Activated T-helper 2 cell treated with anti-CD3 and anti-CD28 coated beads, Interferon-gamma antibody, Interleukin-2, Interleukin-4, amounts not matched to agents 10 μg/mL and 5 μg/mL and 100 μg/mL, durations not matched to agents 14 hours and 24 hours and 36 hours (primary cell): ENCODE data around the gene MYO1H. TPM values are rescaled to one million over a fixed set of nuclear protein-coding genes. Genes with fewer than 3 reads are reported as not detected.

ENCODE experiments used
- DNase-seq: peaks from one replicate; pipeline ENCODE4 v3.0.0; 2021; ENCODE audit warnings: low spot score
- H3K27ac Mint-ChIP-seq: one replicate; pipeline ENCODE4 v1.8.0; 2021; ENCODE audit warnings: mixed read lengths
- H3K27me3 Mint-ChIP-seq: one replicate; pipeline ENCODE4 v1.8.0; 2021; ENCODE audit warnings: low read depth, mixed read lengths
- H3K36me3 Mint-ChIP-seq: one replicate; pipeline ENCODE4 v1.8.0; 2021; ENCODE audit warnings: low read depth, mixed read lengths
- H3K4me1 Mint-ChIP-seq: one replicate; pipeline ENCODE4 v1.8.0; 2021; ENCODE audit warnings: low read depth, mixed read lengths
- H3K4me3 Mint-ChIP-seq: one replicate; pipeline ENCODE4 v1.8.0; 2021; ENCODE audit warnings: low read depth, mild to moderate bottlenecking, moderate library complexity, mixed read lengths
- H3K9me3 Mint-ChIP-seq: one replicate; pipeline ENCODE4 v1.8.0; 2021; ENCODE audit warnings: mixed read lengths
- intact Hi-C: fragments of 100-400 bp; cut with micrococcal nuclease; formaldehyde crosslinking; loops from one replicate; pipeline ENCODE4 v1.15.1; 2023
- total RNA-seq: library from RNA; stranded (reverse); gene quantifications from 2 replicates; pipeline ENCODE4 v1.2.3, GENCODE V29; 2022

The MYO1H gene
- total RNA-seq, 1 donor from 2014 or later = not detected

- Mint-ChIP-seq H3K27ac (no peak overlapping the region), H3K9me3 (no peaks in the 10 kb centered on the region), H3K4me1 (peaks cover 17% of the 10 kb centered on the region), H3K4me3 (no peak overlapping the region), H3K27me3 (peaks cover 18% of the 10 kb centered on the region), H3K36me3 (no peaks in the 10 kb centered on the region)
- intact Hi-C loops = no loop called here
- DNase-seq = no peak
Measured at GRCh38 chr12:109359131-109359690, 11.5 kb downstream of the MYO1H start.

GRCh38 chr12:109369831-109370230, 22.1 kb downstream of the MYO1H start:
- Mint-ChIP-seq H3K27me3 (peaks cover 57% of the 10 kb centered on the region), H3K4me3 (no peak overlapping the region), H3K9me3 (no peaks in the 10 kb centered on the region), H3K27ac (no peak overlapping the region), H3K36me3 (no peaks in the 10 kb centered on the region), H3K4me1 (no peaks in the 10 kb centered on the region)
- intact Hi-C loops = no loop called here
- DNase-seq = no peak

DNA sequence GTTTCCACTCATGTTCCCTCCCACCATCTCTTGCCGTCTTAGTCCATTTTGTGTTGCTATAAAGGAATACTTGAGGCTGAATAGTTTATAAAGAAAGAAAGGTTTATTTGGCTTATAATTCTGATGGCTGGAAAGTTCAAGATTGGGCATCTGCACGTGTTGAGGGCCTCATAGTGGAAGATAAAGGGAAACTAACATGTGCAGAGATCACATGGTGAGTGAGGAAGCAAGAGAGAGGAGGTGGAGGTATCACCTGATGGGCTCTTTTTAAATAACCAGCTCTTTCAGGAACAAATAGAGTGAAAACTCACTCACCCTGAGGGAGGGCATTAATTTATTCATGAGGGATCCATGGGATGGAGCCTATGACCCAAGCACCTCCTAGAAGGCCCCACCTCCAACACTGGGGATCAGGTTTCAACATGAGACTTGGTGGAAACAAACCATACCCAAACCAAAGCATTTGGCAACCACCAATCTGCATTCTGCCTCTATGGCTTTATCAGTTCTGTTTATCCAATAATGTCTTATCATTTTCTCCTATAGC, 29.5 kb downstream of the MYO1H start:
- no peak overlapping the region for H3K27ac Mint-ChIP-seq
- no peaks in the 10 kb centered on the region for H3K36me3 Mint-ChIP-seq
- no peak overlapping the region for H3K4me3 Mint-ChIP-seq

GRCh38 chr12:109378569-109378968, 30.9 kb downstream of the MYO1H start:
- no peak for DNase-seq
- Mint-ChIP-seq H3K27me3 (peaks cover 30% of the 10 kb centered on the region), H3K36me3 (no peaks in the 10 kb centered on the region), H3K27ac (no peak overlapping the region), H3K4me1 (peaks cover 10% of the 10 kb centered on the region), H3K4me3 (no peak overlapping the region), H3K9me3 (no peaks in the 10 kb centered on the region)
- intact Hi-C loops = no loop called here

More for the DNA sequence above, 29.5 kb downstream of the MYO1H start:
- peaks cover 33% of the 10 kb centered on the region for H3K27me3 Mint-ChIP-seq
- H3K4me1 Mint-ChIP-seq = peaks cover 10% of the 10 kb centered on the region
- DNase-seq = no peak
- H3K9me3 Mint-ChIP-seq = no peaks in the 10 kb centered on the region
- intact Hi-C loops = no loop called here

DNA sequence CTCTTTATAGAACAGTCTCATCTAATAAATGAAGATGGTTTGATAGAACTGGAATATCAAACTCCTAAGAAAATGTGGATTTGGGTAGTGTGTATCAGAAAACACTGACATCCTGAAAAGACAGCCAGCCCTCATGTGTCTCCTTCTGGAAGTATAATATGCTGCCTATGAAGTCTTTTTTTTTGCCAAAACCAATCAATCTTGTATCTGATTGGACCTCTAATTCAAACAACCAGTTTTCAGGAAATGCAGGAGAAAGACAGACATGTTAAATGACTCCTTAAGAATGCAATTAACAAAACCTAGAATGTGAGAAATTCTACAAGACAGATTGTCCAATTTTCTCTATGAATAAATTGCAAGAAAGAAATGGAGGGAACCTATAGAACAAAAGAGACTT, 34.3 kb downstream of the MYO1H start:
- intact Hi-C loops = no loop called here

GRCh38 chr12:109383240-109383639, 35.5 kb downstream of the MYO1H start:
- Mint-ChIP-seq H3K9me3 (peaks cover 6% of the 10 kb centered on the region), H3K27ac (no peak overlapping the region), H3K4me3 (no peak overlapping the region), H3K27me3 (peaks cover 26% of the 10 kb centered on the region), H3K4me1 (peaks cover 15% of the 10 kb centered on the region), H3K36me3 (no peaks in the 10 kb centered on the region)
- no peak for DNase-seq
- intact Hi-C loops = no loop called here

More for the DNA sequence above, 34.3 kb downstream of the MYO1H start:
- H3K4me1 Mint-ChIP-seq = peaks cover 15% of the 10 kb centered on the region
- H3K27ac Mint-ChIP-seq = no peak overlapping the region
- peaks cover 30% of the 10 kb centered on the region for H3K27me3 Mint-ChIP-seq
- no peak for DNase-seq
- no peak overlapping the region for H3K4me3 Mint-ChIP-seq
- no peaks in the 10 kb centered on the region for H3K36me3 Mint-ChIP-seq
- H3K9me3 Mint-ChIP-seq = no peaks in the 10 kb centered on the region

GRCh38 chr12:109385339-109386058, 37.8 kb downstream of the MYO1H start:
- DNase-seq = no peak
- H3K27me3 Mint-ChIP-seq = peaks cover 21% of the 10 kb centered on the region

DNA sequence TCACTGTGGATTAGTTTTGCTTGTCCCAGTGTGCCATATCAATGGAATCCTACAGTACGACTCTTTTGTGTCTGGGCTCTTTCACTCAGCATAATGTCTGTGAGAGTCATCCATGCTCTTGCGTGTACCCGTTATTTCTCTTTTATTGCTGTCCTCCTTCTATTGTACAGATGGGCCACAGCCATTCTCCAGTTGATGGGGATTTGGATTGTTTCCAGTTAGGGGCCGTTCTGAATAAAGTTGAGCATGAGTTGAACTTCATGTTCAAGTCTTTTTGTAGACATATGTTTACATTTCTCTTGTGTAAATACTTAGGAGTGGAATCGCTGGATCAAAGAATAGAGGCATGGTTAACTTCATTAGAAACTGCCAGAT, 38.3 kb downstream of the MYO1H start:
- no peak for DNase-seq
- Mint-ChIP-seq H3K4me3 (no peak overlapping the region), H3K27me3 (peaks cover 19% of the 10 kb centered on the region), H3K36me3 (no peaks in the 10 kb centered on the region), H3K9me3 (peaks cover 6% of the 10 kb centered on the region), H3K4me1 (peaks cover 5% of the 10 kb centered on the region), H3K27ac (no peak overlapping the region)
- intact Hi-C loops = no loop called here

More at GRCh38 chr12:109385339-109386058, 37.8 kb downstream of the MYO1H start:
- Mint-ChIP-seq H3K4me3 (no peak overlapping the region), H3K27ac (no peak overlapping the region), H3K36me3 (no peaks in the 10 kb centered on the region), H3K9me3 (peaks cover 6% of the 10 kb centered on the region), H3K4me1 (peaks cover 5% of the 10 kb centered on the region)
- intact Hi-C loops = loop anchor here (2.0 kb wide), 2 partner anchors 39 to 121 kb away; partner anchors contain the start of gene MYO1H

GRCh38 chr12:109387425-109388166, 39.9 kb downstream of the MYO1H start:
- no peaks in the 10 kb centered on the region for H3K36me3 Mint-ChIP-seq

DNA sequence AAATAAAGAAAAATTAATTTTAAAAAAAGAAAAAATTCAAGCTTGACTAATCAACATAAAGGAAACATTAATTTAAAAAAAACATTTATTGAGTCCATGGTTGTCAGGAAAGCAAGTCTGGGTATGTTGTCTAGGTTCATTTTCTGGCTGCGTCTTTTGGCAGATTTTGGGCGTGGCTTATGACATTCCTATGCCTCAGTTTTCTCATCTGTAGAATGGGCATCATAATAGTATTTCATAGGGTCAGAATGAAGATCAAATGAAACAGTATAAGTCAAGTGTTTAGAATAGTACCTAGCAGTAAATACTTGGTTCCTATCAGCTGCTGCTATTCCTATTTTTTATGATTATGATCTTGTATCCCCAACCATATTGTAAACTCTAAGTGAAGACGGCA, 40.5 kb downstream of the MYO1H start:
- DNase-seq = no peak
- Mint-ChIP-seq H3K4me3 (no peak overlapping the region), H3K9me3 (peaks cover 6% of the 10 kb centered on the region), H3K27ac (no peak overlapping the region), H3K36me3 (no peaks in the 10 kb centered on the region), H3K27me3 (peaks cover 25% of the 10 kb centered on the region), H3K4me1 (peaks cover 5% of the 10 kb centered on the region)
- intact Hi-C loops = no loop called here

More at GRCh38 chr12:109387425-109388166, 39.9 kb downstream of the MYO1H start:
- H3K27ac Mint-ChIP-seq = no peak overlapping the region
- no peak for DNase-seq
- peaks cover 5% of the 10 kb centered on the region for H3K4me1 Mint-ChIP-seq
- intact Hi-C loops = no loop called here
- H3K27me3 Mint-ChIP-seq = peaks cover 28% of the 10 kb centered on the region
- H3K9me3 Mint-ChIP-seq = peaks cover 6% of the 10 kb centered on the region
- no peak overlapping the region for H3K4me3 Mint-ChIP-seq

DNA sequence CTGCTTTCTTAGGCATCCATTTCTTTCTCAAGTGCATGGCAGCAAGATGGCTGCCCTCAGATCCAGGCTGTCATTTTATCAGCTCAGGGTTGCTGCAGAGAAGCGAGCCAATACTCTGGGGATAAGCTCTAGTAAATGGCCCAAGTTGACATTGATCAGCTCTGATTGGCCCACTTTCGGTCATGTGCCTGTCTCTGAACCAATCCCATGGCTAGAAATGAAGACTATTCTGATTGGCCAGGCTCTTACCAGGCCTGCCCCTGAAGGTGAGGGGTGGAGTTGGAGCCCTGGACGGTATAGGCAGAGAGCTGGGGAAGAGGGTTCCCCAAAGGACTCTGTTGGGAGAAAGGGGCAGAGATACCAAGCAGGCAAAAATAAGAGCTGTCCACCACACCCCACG, 41.4 kb downstream of the MYO1H start:
- no peak overlapping the region for H3K27ac Mint-ChIP-seq
- intact Hi-C loops = no loop called here
- peaks cover 5% of the 10 kb centered on the region for H3K4me1 Mint-ChIP-seq
- no peaks in the 10 kb centered on the region for H3K36me3 Mint-ChIP-seq
- peaks cover 23% of the 10 kb centered on the region for H3K27me3 Mint-ChIP-seq
- no peak for DNase-seq
- peaks cover 6% of the 10 kb centered on the region for H3K9me3 Mint-ChIP-seq
- H3K4me3 Mint-ChIP-seq = no peak overlapping the region

GRCh38 chr12:109393437-109394345, 46.0 kb downstream of the MYO1H start:
- Mint-ChIP-seq H3K4me3 (no peak overlapping the region), H3K27me3 (peaks cover 16% of the 10 kb centered on the region), H3K9me3 (no peaks in the 10 kb centered on the region), H3K36me3 (no peaks in the 10 kb centered on the region), H3K27ac (no peak overlapping the region), H3K4me1 (no peaks in the 10 kb centered on the region)
- peak; percentile 12 for DNase-seq
- intact Hi-C loops = loop anchor here (2.0 to 5.0 kb wide), 2 partner anchors 129 to 281 kb away; no protein-coding TSS in a partner anchor
